NCI-H2107 (cell line): ENCODE data around the gene NAT16.
"Not testable (repeated sequence)": the region's sequence is repeated elsewhere in the genome, so short reads cannot be mapped to it uniquely, and the experiment has no call there.

ENCODE experiments used
- DNase-seq: peaks from one replicate; lab custom pipeline; 2025; lab: John Stamatoyannopoulos, UW

The NAT16 gene

DNA sequence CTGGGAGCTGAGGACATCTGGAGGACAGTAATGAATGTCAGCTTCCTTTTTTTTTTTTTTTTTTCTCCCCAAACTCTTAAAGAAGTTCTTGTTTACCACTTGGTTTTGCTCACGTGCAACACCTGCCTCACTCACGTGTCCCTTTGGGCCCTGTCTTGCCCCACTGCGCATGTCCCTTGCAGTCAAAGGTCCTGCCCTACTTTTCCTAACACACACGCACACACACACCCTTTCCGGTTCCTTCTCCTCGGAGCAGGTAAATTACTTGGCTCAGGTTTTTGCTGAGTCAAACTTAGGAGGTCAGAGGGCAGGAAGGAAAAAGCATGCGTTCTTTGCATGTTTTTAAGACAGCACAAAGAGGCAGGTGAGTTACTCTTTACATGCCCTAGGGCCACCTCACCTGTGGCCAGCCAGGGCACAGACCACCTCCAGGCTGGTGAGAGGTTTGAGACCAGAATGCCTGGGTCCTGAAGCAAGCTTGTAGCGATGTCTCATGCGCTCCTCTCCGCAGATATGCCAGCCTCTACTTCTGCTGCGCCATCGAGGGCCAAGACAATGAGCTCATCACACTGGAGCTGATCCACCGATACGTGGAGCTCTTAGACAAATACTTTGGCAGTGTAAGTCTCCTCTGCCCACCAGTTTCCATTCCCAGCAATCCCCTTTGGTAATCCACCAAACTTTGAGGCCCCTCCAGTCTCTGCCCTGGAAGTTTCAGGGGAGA lies 23.1 kb downstream of the NAT16 start:
- no peak for DNase-seq

DNA sequence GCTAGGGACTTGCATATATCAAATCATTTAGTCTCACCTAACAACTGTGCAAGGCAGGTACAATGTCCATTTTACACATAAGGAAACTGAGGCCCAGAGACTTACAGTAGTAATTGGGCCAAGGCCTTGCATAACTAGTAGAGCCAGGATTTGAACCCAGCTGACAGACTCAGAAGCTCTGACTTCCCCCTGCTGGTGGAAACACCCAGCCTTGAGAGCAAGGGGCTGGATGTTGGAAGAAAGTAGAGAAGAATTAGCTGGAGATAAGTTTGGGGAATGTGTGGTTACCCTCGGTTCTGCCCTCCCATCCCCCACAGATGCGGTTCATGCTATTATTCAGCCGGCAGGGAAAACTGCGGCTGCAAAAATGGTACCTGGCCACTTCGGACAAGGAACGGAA lies 23.8 kb downstream of the NAT16 start:
- DNase-seq: no peak

DNA sequence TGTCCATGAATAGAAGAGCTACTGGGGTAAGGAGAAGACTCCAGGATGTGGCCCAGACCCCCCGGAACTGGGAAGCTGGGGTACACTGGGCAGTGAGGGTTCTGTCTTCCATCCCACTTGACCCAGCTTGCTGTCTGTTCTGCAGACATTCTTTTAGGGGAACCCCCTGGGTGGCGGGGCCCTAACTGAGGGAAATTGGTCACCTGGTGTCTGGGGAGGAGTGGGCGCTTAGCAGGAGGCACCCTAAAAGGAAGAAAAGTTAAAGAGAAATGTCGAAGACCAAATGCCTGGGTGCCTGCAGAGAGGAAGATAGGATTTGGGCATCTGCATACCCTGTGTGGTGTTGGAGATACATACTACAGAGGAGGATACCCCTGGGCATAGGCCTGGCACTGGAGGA lies 24.8 kb downstream of the NAT16 start:
- no peak for DNase-seq

DNA sequence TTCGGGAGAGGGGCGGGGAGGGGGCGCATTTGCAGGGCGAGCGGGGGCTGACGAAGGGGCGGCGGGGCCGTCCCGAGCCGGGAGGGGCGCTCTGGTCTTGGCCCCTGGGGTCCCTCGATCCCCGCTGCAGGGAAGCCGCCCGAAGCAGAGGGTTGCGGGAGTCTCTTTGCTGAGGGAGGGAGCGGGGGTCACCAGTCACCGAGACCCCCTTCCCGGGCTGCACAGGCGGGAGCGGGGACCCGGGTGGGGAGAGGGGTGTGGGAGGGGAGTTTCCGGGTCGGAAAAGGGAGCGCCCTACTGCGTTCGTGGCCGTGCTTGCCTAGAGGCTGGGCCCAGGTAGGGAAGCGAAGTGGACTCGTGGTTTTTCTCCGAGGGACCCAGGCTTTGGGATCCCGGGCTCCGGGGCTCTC lies 25.4 kb downstream of the NAT16 start:
- DNase-seq: no peak

DNA sequence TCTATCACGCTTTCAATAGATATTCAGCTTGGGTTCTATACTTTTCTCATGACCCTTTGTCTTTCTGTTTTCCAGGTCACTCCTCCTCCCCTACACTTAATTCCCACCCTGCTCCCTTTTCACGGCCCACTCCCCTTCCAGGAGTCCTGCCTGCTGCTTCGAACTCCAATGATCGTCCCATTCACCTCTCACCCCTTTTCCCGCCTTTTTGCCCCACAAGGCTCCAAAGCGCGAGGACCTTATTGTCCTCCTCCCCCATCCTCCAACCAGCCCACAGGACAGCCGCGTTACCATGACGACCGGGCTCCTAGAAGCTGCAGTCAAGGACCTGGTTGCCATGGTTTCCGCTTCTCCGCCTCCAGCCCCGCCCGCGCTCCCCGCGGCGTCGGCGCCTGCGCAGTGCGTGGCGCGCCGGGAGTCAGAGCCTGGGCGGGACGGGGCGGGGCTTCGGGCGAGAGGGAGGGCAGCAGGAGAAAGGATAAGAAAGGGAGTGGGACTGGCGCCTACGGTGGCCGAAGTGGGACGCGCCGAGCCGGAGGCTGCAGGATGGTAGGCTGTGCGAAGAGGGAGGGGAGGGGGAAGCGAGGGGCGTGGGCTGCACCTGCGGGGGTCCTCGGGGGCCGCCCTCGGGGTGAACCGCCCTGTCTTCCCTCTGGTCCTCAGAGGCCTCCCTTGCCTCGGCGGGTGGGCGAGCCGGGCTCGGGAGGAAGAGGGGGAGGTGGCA lies 26.0 kb downstream of the NAT16 start, which contains the start of gene AP1S1:
Gene AP1S1 (plus strand): TSS at position 508 of the 724 bp plus-strand sequence. CDS start 39 bp downstream, at position 547.
- DNase-seq: peak; percentile 94

DNA sequence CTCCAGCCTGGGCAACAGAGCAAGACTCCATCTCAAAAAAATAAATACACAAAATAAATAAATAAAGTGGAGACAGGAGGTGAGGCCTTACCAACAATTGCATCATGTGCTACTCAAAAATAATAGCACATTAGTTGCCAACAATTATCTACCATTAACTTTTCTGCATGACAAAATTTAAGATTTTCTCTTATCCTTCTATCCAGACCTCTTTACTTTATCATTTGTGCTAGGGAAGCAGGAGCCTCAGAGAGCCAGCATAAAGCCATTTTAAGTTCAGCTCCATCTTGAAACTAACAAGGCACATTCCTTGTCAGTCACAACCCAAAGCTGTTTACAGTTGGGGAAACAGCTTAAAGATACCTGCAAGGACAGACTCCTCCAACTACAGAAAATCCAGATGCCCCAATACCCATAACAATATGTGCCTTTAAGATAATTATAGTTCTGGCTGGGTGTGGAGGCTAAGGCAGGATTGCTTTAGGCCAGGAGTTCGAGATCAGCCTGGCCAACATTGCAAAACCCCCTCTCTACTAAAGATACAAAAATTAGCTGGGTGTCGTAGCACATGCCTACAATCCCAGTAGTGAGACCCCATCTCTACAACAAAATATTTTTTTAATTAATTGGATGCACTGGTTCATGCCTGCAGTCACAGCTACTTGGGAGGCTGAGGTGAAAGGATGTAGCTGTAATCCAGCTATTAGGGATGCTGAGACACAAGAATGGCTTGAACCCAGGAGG lies 28.0 kb downstream of the NAT16 start:
- no peak for DNase-seq

DNA sequence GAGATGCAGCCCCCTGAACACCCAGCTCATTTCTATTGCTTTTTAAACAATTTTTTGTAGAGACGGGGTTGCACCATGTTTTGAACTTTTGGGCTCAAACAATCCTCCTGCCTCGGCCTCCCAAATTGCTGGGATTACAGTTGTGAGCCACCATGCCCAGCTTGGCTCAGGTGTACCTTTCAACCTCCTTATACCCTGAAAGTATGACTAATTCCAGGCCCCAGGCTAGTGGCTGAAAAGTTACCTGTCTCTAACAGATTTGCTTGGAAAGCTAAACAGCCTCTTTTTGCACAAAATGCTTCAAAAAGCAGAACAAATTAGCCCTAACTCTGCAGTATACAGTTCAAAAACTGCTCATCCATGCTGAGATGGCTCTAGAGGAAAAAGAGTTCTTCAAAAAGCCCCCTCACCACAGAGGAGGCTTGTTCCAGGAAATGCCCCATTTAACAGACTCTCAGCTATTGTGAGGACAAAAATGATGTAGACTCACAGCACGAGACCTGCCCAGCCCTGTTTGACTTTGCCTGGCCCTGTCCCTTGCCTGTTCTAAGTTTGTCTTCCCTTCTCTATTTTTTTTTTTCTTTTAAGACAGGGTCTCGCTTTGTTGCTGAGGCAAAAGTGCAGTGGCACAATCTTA lies 39.2 kb downstream of the NAT16 start:
- no peak for DNase-seq

DNA sequence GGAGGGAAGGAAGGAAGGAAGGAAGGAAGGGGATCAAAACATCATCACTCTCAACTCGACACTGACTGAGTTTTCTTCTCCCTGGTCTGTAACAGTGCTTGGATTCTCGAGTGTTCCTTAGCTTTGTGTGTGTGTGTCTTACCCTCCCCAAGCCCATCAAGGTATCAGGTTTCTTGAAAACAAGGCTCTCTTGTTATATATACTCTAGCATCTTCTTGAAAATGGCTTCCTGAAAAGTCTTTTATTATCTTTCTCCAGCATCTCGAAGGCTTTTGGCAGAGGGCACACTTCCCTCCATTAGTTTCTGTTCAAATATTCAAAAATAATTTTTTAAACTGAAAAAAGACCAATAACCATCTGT lies 39.8 kb downstream of the NAT16 start:
- no peak for DNase-seq

DNA sequence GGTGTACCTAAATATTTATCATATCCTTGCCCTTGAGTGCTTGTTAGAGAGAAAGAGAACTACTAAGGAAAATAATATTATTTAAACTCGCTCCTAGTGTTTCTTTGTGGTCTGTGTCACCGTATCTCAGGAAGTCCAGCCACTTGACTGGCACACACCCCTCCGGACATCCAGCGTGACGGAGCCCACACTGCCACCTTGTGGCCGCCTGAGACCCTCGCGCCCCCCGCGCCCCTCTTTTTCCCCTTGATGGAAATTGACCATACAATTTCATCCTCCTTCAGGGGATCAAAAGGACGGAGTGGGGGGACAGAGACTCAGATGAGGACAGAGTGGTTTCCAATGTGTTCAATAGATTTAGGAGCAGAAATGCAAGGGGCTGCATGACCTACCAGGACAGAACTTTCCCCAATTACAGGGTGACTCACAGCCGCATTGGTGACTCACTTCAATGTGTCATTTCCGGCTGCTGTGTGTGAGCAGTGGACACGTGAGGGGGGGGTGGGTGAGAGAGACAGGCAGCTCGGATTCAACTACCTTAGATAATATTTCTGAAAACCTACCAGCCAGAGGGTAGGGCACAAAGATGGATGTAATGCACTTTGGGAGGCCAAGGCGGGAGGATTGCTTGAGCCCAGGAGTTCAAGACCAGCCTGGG lies 41.8 kb downstream of the NAT16 start:
- DNase-seq: no peak

DNA sequence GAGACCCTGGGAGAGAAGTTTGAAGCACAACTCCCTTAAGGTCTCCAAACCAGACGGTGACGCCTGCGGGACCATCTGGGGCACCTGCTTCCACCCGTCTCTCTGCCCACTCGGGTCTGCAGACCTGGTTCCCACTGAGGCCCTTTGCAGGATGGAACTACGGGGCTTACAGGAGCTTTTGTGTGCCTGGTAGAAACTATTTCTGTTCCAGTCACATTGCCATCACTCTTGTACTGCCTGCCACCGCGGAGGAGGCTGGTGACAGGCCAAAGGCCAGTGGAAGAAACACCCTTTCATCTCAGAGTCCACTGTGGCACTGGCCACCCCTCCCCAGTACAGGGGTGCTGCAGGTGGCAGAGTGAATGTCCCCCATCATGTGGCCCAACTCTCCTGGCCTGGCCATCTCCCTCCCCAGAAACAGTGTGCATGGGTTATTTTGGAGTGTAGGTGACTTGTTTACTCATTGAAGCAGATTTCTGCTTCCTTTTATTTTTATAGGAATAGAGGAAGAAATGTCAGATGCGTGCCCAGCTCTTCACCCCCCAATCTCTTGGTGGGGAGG lies 42.4 kb downstream of the NAT16 start:
- no peak for DNase-seq

DNA sequence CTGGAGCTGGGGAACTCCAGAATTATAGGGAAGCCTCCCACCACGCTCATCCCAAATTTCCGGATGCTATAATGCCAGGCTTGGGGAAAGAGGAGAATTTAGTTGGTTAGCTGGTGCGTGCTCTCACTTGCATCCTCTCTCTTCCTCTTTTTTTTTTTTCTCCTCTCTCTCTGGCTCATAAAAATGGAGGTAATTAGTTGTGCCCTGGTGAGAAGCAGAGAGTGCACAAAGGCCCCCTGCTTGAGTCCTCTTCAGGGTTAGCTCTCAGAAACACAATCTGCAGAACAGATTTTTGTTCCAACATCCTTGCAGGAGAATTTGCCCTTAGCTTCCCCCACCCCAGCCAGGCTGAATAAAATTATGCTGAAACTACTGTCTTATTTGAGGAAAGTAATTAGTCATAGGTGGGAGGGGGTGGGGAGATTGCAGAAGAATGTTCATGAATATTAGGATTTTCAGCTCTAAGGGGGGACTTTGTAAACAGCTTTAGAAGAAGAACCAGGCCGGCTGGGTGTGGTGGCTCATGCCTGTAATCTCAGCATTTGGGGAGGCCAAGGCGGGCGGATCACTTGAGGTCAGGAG lies 45.6 kb downstream of the NAT16 start:
- no peak for DNase-seq

DNA sequence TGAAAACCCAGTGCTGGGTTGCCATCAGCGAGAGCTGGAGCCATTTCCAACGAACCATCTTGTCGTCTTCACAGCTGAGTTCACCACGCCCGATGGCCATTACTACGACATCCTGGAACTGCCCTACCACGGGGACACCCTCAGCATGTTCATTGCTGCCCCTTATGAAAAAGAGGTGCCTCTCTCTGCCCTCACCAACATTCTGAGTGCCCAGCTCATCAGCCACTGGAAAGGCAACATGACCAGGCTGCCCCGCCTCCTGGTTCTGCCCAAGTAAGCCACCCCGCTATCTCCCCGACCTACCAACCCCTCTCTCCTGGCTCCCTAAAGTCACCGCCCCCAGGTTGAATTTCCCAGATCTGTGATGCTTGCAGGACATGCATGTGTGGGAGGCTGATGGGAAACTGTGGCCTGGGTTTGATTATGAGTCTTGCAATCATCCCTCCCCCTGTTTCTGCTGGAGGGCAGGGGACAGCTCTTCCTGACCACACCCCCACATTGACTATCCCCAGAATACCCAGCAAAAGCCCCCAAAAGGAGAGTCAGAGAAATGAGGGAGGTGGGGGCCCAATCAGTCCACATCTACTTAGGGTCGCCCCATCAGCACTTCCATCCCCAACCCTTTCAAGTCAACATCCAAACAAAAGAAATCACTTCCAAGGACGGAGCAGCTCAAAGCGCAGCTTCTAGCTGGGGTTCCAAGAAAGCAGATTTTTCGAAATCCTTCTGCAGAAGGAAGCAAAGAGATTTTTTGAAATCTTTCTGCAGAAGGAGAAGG lies 46.3 kb downstream of the NAT16 start:
- DNase-seq: no peak

DNA sequence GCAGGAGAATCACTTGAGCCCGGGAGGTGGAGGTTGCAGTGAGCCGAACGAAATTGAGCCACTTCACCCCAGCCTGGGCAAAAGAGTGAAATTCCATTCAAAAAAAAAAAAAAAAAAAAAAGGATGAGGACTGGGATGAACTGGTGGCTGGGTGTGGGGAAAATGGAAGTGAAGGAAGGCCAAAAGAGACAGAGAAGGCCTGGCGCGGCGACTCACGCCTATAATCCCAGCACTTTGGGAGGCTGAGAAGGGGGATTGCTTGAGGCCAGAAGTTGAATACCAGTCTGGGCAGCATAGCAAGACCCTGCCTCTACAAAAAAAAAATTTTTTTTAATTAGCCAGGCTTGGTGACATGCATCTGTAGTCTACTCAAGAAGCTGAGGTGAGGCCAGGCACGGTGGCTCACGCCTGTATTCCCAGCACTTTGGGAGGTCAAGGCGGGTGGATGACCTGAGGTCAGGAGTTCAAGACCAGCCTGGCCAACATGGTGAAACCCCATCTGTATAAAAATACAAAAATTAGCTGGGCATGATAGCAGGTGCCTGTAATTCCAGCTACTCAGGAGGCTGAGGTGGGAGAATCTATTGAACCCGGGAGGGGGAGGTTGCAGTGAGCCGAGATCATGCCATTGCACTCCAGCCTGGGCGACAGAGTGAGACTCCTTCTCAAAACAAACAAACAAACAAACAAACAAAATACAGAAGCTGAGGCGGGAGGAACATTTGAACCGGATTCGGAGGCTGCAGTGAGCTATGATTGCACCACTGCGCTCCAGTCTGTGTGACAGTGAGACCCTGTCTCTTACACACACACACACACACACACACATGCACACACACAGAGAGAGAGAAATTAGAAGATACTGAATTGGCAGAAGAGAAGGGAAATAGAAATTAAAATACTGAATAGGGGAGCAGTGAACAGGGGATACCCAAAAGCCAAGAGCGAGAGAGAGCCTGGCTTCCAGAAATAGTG lies 47.2 kb downstream of the NAT16 start:
- DNase-seq: not testable (repeated sequence)

DNA sequence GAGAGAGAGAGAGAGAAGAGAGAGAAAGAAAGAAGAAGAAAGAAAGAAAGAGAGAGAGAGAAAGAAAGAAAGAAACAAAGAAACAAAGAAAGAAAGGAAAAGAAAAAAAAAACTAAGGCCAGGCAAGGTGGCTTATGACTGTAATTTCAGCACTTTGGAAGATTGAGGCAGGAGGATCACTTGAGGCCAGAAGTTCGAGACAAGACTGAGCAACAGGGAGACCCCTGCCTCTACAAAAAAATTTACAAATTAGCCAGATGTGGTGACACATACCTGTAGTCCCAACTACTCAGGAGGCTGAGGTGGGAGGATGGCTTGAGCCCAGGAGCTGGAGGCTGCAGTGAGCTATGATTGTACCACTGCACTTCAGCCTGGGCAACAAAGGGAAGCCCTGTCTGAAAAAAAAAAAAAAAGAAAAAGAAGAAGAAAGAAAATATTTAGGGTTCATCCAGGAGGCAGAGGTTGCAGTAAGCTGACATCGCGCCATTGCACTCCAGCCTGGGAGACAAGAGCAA lies 50.4 kb downstream of the NAT16 start:
- DNase-seq: no peak

DNA sequence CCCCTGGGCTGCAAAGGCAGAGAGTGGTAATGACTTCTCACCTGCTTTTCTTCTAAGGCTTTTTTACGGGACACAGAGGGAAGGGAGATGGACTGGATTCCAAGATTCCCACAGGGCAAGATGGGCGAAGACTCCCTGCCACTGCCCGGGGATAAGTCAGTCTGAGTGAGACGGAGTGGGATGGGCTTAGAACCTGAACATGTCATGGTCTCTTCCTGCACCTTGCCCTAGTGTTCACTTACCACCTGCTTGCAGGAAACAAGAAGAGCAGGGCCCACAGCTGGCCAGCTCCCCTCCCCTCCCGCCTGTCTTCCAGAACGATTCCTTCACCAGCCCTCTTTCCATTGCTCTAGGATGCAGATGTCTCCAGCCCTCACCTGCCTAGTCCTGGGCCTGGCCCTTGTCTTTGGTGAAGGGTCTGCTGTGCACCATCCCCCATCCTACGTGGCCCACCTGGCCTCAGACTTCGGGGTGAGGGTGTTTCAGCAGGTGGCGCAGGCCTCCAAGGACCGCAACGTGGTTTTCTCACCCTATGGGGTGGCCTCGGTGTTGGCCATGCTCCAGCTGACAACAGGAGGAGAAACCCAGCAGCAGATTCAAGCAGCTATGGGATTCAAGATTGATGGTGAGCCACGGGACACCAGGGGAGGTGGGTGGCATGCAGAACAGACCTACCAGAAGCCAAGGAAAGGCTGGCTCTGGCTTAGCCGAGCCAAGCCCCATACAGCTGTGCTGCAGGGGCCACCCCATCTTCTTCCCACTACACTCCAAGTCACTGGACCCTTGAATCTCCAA lies 51.9 kb downstream of the NAT16 start:
- no peak for DNase-seq

DNA sequence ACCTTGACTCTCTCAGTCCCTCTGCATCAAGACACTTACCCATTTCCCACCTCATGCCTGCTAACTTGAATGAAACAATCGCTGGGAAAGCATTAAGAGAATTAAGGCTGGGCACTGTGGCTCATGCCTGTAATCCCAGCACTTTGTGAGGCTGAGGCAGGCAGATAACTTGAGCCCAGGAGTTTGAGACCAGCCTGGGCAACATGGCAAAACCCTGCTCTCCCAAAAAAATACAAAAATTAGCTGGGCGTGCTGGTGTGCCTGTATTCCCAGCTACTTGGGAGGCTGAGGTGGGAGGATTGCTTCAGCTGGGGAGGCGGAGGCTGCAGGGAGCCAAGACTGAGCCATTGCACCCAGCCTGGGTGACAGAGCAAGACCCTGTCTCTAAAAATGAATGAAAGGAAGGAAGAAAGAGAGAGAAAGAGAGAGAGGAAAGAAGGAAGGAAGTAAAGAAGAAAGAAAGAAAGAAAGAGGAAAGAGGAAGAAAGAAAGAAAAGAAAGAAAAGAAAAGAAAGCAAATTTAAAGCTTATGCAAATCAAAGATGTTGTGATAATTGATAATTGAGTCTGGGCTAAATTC lies 52.5 kb downstream of the NAT16 start:
- no peak for DNase-seq

DNA sequence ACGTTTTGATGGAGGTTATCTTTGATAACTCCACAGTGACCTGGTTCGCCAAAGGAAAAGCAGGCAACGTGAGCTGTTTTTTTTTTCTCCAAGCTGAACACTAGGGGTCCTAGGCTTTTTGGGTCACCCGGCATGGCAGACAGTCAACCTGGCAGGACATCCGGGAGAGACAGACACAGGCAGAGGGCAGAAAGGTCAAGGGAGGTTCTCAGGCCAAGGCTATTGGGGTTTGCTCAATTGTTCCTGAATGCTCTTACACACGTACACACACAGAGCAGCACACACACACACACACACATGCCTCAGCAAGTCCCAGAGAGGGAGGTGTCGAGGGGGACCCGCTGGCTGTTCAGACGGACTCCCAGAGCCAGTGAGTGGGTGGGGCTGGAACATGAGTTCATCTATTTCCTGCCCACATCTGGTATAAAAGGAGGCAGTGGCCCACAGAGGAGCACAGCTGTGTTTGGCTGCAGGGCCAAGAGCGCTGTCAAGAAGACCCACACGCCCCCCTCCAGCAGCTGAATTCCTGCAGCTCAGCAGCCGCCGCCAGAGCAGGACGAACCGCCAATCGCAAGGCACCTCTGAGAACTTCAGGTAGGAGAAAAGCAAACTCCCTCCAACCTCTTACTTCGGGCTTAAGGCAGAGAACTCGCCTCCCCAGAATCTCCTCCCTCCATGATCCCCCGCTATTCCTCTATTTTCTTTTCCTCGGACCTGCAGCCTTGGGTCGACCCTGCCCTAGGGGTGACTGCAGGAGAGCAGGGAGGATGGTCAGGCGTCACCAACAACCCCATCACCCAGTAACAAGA lies 53.2 kb downstream of the NAT16 start, which contains the start of gene SERPINE1:
Gene SERPINE1 (plus strand): TSS at position 454 of the 809 bp plus-strand sequence. CDS start 1,290 bp downstream, outside the sequence.
- no peak for DNase-seq
